ENCODE measurements around the gene FRY. TPM values are rescaled to one million over a fixed set of nuclear protein-coding genes. Genes with fewer than 3 reads are reported as not detected.

FRY gene
- total and polyA plus RNA-seq, 11 donors = 21.6 to 237 (median 165) TPM

- intact Hi-C loops (cut with DNase I) = loop anchor here in 2 of 10 donors (10.0 kb wide), 2 partner anchors 117 to 127 kb away; no protein-coding TSS in a partner anchor
- TF ChIP-seq CTCF (IDR thresholded peaks at IDR 0.05) (no peak), POLR2A (IDR thresholded peaks at IDR 0.05) (no peak)
- Histone ChIP-seq H3K36me3 (peaks cover 0 to 20% (median 0%) of the 10 kb centered on the region in 9 donors), H3K27ac (peak overlapping the region in 3 of 12 donors; percentile 13 to 50 (median 40)), H3K4me1 (peaks cover 0 to 57% (median 20%) of the 10 kb centered on the region in 12 donors), H3K27me3 (no peaks in the 10 kb centered on the region), H3K9me3 (no peaks in the 10 kb centered on the region), H3K4me3 (no peak overlapping the region)
- no peak for ATAC-seq
- DNase-seq = no peak
- WGBS, 4 donors = 32 to 60% (median 39%) methylated on average over 2 of the region's 2 CpGs
Measured at GRCh38 chr13:32037471-32037870, 5.9 kb downstream of the FRY start.

DNA sequence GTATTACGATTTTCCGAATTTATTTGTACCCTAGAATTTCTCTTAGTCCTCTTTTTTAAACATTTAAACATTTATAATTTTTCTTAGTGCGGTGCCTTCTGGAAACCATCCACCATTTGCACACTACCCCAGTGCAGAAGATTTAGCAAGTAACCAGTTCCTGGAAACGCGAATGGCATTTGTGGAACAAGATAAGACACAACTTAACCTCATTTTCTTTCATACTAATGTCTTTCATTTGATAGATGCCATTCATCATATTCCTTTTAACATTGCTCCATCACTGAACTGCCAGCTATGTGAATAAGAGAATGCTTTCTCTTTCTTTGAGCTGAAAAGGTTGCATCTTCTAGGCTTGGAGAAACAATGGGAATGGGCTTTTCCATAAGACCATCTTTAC, 6.8 kb downstream of the FRY start:
- TF ChIP-seq CTCF (IDR thresholded peaks at IDR 0.05) (no peak), POLR2A (IDR thresholded peaks at IDR 0.05) (no peak)
- DNase-seq (no peak), ATAC-seq (no peak)
- intact Hi-C loops (cut with DNase I) = loop anchor here in 2 of 10 donors (10.0 kb wide), 2 partner anchors 116 to 126 kb away; no protein-coding TSS in a partner anchor
- H3K36me3 ChIP-seq = peaks cover 0 to 20% (median 0%) of the 10 kb centered on the region in 9 donors
- WGBS, 4 donors = 80 to 87% (median 84%) methylated on average over 5 of the region's 5 CpGs
- H3K4me1 ChIP-seq = peaks cover 0 to 55% (median 20%) of the 10 kb centered on the region in 12 donors
- H3K27me3 ChIP-seq = no peaks in the 10 kb centered on the region
- H3K27ac ChIP-seq = peak overlapping the region in 1 of 12 donors; percentile 33
- H3K9me3 ChIP-seq = no peaks in the 10 kb centered on the region
- H3K4me3 ChIP-seq = no peak overlapping the region

GRCh38 chr13:32039056-32039455, 7.5 kb downstream of the FRY start:
- TF ChIP-seq POLR2A (IDR thresholded peaks at IDR 0.05) = no peak
- TF ChIP-seq CTCF (IDR thresholded peaks at IDR 0.05) = no peak
- Histone ChIP-seq H3K9me3 (no peaks in the 10 kb centered on the region), H3K27ac (peak overlapping the region in 3 of 12 donors; percentile 8 to 33 (median 14)), H3K4me3 (no peak overlapping the region), H3K27me3 (no peaks in the 10 kb centered on the region), H3K36me3 (peaks cover 0 to 20% (median 0%) of the 10 kb centered on the region in 9 donors), H3K4me1 (peaks cover 0 to 49% (median 20%) of the 10 kb centered on the region in 12 donors)
- intact Hi-C loops (cut with DNase I) = loop anchor here in 2 of 10 donors (10.0 kb wide), 2 partner anchors 116 to 126 kb away; no protein-coding TSS in a partner anchor
- DNase-seq (no peak), ATAC-seq (no peak)

- DNase-seq (no peak), ATAC-seq (no peak)
- no peaks in the 10 kb centered on the region for H3K9me3 ChIP-seq
- TF ChIP-seq CTCF (IDR thresholded peaks at IDR 0.05) (no peak), POLR2A (IDR thresholded peaks at IDR 0.05) (no peak)
- intact Hi-C loops (cut with DNase I) = loop anchor here in 2 of 10 donors (10.0 kb wide), 2 partner anchors 115 to 125 kb away; no protein-coding TSS in a partner anchor
- H3K27me3 ChIP-seq = no peaks in the 10 kb centered on the region
- peaks cover 0 to 20% (median 0%) of the 10 kb centered on the region in 9 donors for H3K36me3 ChIP-seq
- no peak overlapping the region for H3K4me3 ChIP-seq
- peak overlapping the region in 2 of 12 donors; percentile 14 to 33 for H3K27ac ChIP-seq
- peaks cover 0 to 46% (median 21%) of the 10 kb centered on the region in 12 donors for H3K4me1 ChIP-seq
- WGBS, 4 donors = 84 to 93% (median 92%) methylated on average over 1 of the region's 1 CpG
Measured at GRCh38 chr13:32039528-32039927, 8.0 kb downstream of the FRY start.

Data from heart left ventricle (tissue), 16 donors.